Neural cell (in vitro differentiated cells): ENCODE results near the gene TNS2. TPM values are rescaled to one million over a fixed set of nuclear protein-coding genes. Genes with fewer than 3 reads are reported as not detected.

Experiments
- H2AFZ ChIP-seq: fragments of 200-600, 300-800 bp; sonication (generic), shearing (Covaris generic); 2 replicates; pipeline ENCODE4 v1.6.0; 2014; ENCODE audit warnings: low read depth, mild to moderate bottlenecking, antibody characterized with exemption, low read length, moderate library complexity
- H3F3A ChIP-seq: fragments of 200-600 bp; shearing (Covaris generic); 2 replicates; pipeline ENCODE4 v1.6.1; 2016; ENCODE audit warnings: mild to moderate bottlenecking, moderate library complexity, mixed read lengths, antibody characterized with exemption, low read length; ENCODE audit not compliant: insufficient read depth, poor library complexity, severe bottlenecking
- H3K27ac ChIP-seq: fragments of 200-600, 300-800 bp; sonication (generic), shearing (Covaris generic); 2 replicates; pipeline ENCODE4 v1.5.1; 2014; ENCODE audit warnings: mild to moderate bottlenecking, low read length, moderate library complexity
- H3K27me3 ChIP-seq: fragments of 300-800, 200-600 bp; sonication (generic), shearing (Covaris generic); 2 replicates; pipeline ENCODE4 v1.6.0; 2014; ENCODE audit warnings: mild to moderate bottlenecking, low read depth, low read length, moderate library complexity; ENCODE audit not compliant: insufficient read depth
- H3K36me3 ChIP-seq: fragments of 300-800, 200-600 bp; sonication (generic), shearing (Covaris generic); 2 replicates; pipeline ENCODE4 v1.5.1; 2014; ENCODE audit warnings: mild to moderate bottlenecking, antibody characterized with exemption, low read length, moderate library complexity; ENCODE audit not compliant: insufficient read depth
- H3K4me2 ChIP-seq: fragments of 300-800, 200-600 bp; sonication (generic), shearing (Covaris generic); 2 replicates; pipeline ENCODE4 v1.6.0; 2014; ENCODE audit warnings: mild to moderate bottlenecking, low read length
- H3K4me3 ChIP-seq: fragments of 300-800, 200-600 bp; sonication (generic), shearing (Covaris generic); 2 replicates; pipeline ENCODE4 v1.5.1; 2014; ENCODE audit warnings: mild to moderate bottlenecking, low read length, moderate library complexity
- H3K79me2 ChIP-seq: fragments of 200-600 bp; shearing (Covaris generic); replicated peaks from 2 replicates; pipeline ENCODE4 v1.6.0; 2014; ENCODE audit warnings: mild to moderate bottlenecking, low read length, moderate library complexity; ENCODE audit not compliant: insufficient read depth
- H3K9ac ChIP-seq: fragments of 300-800, 200-600 bp; sonication (generic), shearing (Covaris generic); 2 replicates; pipeline ENCODE4 v1.6.1; 2016; ENCODE audit warnings: mild to moderate bottlenecking, low read length, mixed read lengths
- H3K9me2 ChIP-seq: fragments of 200-600 bp; shearing (Covaris generic); 2 replicates; pipeline ENCODE4 v1.6.1; 2016; ENCODE audit warnings: mild to moderate bottlenecking, low read length, mixed read lengths; ENCODE audit not compliant: insufficient read depth
- H3K9me3 ChIP-seq: fragments of 200-600, 300-800 bp; sonication (generic), shearing (Covaris generic); 2 replicates; pipeline ENCODE4 v1.6.1; 2016; ENCODE audit warnings: mild to moderate bottlenecking, mixed run types, low read length, moderate library complexity, mixed read lengths
- H4K20me1 ChIP-seq: fragments of 200-600 bp; shearing (Covaris generic); 2 replicates; pipeline ENCODE4 v1.6.1; 2016; ENCODE audit warnings: mild to moderate bottlenecking, mixed run types; ENCODE audit not compliant: insufficient read depth
- CTCF ChIP-seq: fragments of 450-650 bp; IDR thresholded peaks from 2 replicates; pipeline ENCODE4 v1.5.1; 2014; ENCODE audit warnings: antibody characterized with exemption, mild to moderate bottlenecking, moderate library complexity; ENCODE audit not compliant: poor library complexity, severe bottlenecking
- EP300 ChIP-seq: fragments of 450-650 bp; conservative IDR thresholded peaks from 2 replicates; pipeline ENCODE4 v1.6.1; 2014; ENCODE audit warnings: antibody characterized with exemption, mild to moderate bottlenecking, moderate library complexity; ENCODE audit not compliant: poor library complexity, severe bottlenecking
- EZH2 ChIP-seq: fragments of 200-600, 300-800 bp; shearing (Covaris generic), sonication (generic); IDR thresholded peaks from 2 replicates; pipeline ENCODE4 v1.6.1; 2014; ENCODE audit warnings: antibody characterized with exemption, low read length, borderline replicate concordance, mild to moderate bottlenecking; ENCODE audit not compliant: insufficient read depth, poor library complexity, severe bottlenecking
- MXI1 ChIP-seq: fragments of 450-650 bp; conservative IDR thresholded peaks from 2 replicates; pipeline ENCODE4 v1.6.1; 2014; ENCODE audit warnings: antibody characterized with exemption, mild to moderate bottlenecking; ENCODE audit not compliant: poor library complexity, severe bottlenecking
- POLR2AphosphoS5 ChIP-seq: IDR thresholded peaks from 2 replicates; pipeline ENCODE4 v1.6.1; 2012
- RAD21 ChIP-seq: fragments of 450-650 bp; conservative IDR thresholded peaks from 2 replicates; pipeline ENCODE4 v1.6.1; 2014; ENCODE audit warnings: antibody characterized with exemption, mild to moderate bottlenecking, moderate library complexity
- REST ChIP-seq: IDR thresholded peaks from 2 replicates; pipeline ENCODE4 v1.6.1; 2012; ENCODE audit warnings: borderline replicate concordance
- SMC3 ChIP-seq: fragments of 450-650 bp; conservative IDR thresholded peaks from 2 replicates; pipeline ENCODE4 v1.6.1; 2014; ENCODE audit warnings: antibody characterized with exemption, mild to moderate bottlenecking, moderate library complexity; ENCODE audit not compliant: poor library complexity
- TAF1 ChIP-seq: IDR thresholded peaks from 2 replicates; pipeline ENCODE4 v1.6.1; 2012; ENCODE audit warnings: low read depth
- polyA plus RNA-seq: library from polyadenylated mRNA; depleted of rRNA; stranded (reverse); fragments of >200 nt; gene quantifications from 2 replicates; pipeline ENCODE4 v1.2.3, GENCODE V29; 2014

TNS2 gene
- polyA plus RNA-seq, 1 donor from 2014 or later: 4.2 TPM

GRCh38 chr12:53042607-53043454 lies 7.0 kb upstream of the TNS2 start:
- peaks cover 3% of the 10 kb centered on the region for H3F3A ChIP-seq
- no peaks in the 10 kb centered on the region for H3K79me2 ChIP-seq
- H3K27ac ChIP-seq: no peak overlapping the region
- H3K27me3 ChIP-seq: no peaks in the 10 kb centered on the region
- no peaks in the 10 kb centered on the region for H4K20me1 ChIP-seq
- H3K36me3 ChIP-seq: peaks cover 3% of the 10 kb centered on the region
- no peak overlapping the region for H3K9ac ChIP-seq
- TF ChIP-seq CTCF (no peak), TAF1 (no peak), EZH2 (no peak), SMC3 (no peak), REST (no peak), EP300 (no peak), POLR2AphosphoS5 (no peak), RAD21 (no peak), MXI1 (no peak)
- H2AFZ ChIP-seq: no peak overlapping the region
- no peaks in the 10 kb centered on the region for H3K9me2 ChIP-seq
- no peak overlapping the region for H3K4me2 ChIP-seq
- H3K9me3 ChIP-seq: no peaks in the 10 kb centered on the region
- H3K4me3 ChIP-seq: no peak overlapping the region

GRCh38 chr12:53044052-53044581 lies 5.7 kb upstream of the TNS2 start:
- TF ChIP-seq EP300 (no peak), MXI1 (no peak), CTCF (no peak), POLR2AphosphoS5 (no peak), EZH2 (no peak), RAD21 (no peak), REST (no peak), SMC3 (no peak), TAF1 (no peak)
- no peak overlapping the region for H3K4me2 ChIP-seq
- H3K9me2 ChIP-seq: no peaks in the 10 kb centered on the region
- H3F3A ChIP-seq: peaks cover 3% of the 10 kb centered on the region
- H3K4me3 ChIP-seq: no peak overlapping the region
- no peak overlapping the region for H2AFZ ChIP-seq
- no peaks in the 10 kb centered on the region for H3K36me3 ChIP-seq
- H4K20me1 ChIP-seq: no peaks in the 10 kb centered on the region
- no peak overlapping the region for H3K27ac ChIP-seq
- H3K27me3 ChIP-seq: no peaks in the 10 kb centered on the region
- H3K9ac ChIP-seq: no peak overlapping the region
- H3K79me2 ChIP-seq: no peaks in the 10 kb centered on the region
- no peaks in the 10 kb centered on the region for H3K9me3 ChIP-seq
